ENCODE results near the gene RTL1. TPM values are rescaled to one million over a fixed set of nuclear protein-coding genes. Genes with fewer than 3 reads are reported as not detected.

Gene RTL1
- total RNA-seq, 2 donors from 2014 or later, result not detected

- Histone ChIP-seq H3K27ac (no peak overlapping the region), H3K27me3 (replicated peaks; ENCODE audit: insufficient read depth) (no peaks in the 10 kb centered on the region), H3K9me3 (no peaks in the 10 kb centered on the region), H3K36me3 (no peaks in the 10 kb centered on the region), H3K4me1 (ENCODE audit: control insufficient read depth in 1 of 2, low read depth in 2 of 2) (no peaks in the 10 kb centered on the region), H3K4me3 (no peak overlapping the region)
- no peak for DNase-seq (ENCODE audit: low spot score)
- ATAC-seq (ENCODE audit: insufficient number of reproducible peaks, low FRiP score, low read depth), result no peak
- TF ChIP-seq, protein P1, sequence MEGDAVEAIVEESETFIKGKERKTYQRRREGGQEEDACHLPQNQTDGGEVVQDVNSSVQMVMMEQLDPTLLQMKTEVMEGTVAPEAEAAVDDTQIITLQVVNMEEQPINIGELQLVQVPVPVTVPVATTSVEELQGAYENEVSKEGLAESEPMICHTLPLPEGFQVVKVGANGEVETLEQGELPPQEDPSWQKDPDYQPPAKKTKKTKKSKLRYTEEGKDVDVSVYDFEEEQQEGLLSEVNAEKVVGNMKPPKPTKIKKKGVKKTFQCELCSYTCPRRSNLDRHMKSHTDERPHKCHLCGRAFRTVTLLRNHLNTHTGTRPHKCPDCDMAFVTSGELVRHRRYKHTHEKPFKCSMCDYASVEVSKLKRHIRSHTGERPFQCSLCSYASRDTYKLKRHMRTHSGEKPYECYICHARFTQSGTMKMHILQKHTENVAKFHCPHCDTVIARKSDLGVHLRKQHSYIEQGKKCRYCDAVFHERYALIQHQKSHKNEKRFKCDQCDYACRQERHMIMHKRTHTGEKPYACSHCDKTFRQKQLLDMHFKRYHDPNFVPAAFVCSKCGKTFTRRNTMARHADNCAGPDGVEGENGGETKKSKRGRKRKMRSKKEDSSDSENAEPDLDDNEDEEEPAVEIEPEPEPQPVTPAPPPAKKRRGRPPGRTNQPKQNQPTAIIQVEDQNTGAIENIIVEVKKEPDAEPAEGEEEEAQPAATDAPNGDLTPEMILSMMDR (IDR thresholded peaks at IDR 0.05), result no peak
These were observed 18.3 kb downstream of the RTL1 start for GRCh38 chr14:100885196-100885595.

GRCh38 chr14:100884456-100884855, 19.1 kb downstream of the RTL1 start:
- TF ChIP-seq, protein P1 (IDR thresholded peaks at IDR 0.05), result no peak
- Histone ChIP-seq H3K27me3 (replicated peaks; ENCODE audit: insufficient read depth) (no peaks in the 10 kb centered on the region), H3K27ac (no peak overlapping the region), H3K9me3 (no peaks in the 10 kb centered on the region), H3K4me3 (no peak overlapping the region), H3K4me1 (ENCODE audit: control insufficient read depth in 1 of 2, low read depth in 2 of 2) (no peaks in the 10 kb centered on the region), H3K36me3 (no peaks in the 10 kb centered on the region)
- DNase-seq (ENCODE audit: low spot score), result no peak
- ATAC-seq (ENCODE audit: insufficient number of reproducible peaks, low FRiP score, low read depth), result no peak

DNA sequence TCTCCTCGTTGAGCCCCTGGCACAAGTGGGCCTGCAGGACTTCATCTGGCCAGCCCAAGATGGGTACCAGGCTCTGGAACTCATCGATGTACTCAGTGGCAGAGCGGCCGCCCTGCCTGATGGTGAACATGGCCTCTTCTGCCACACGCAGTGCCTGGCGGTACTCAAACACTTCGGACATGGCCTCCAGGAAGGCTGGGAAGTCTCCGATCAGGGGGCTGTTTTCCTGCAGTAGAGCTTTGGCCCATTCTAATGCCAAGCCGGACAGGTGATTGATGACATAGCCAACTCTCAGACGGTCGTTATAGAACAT, 19.8 kb downstream of the RTL1 start:
- TF ChIP-seq, protein P1 (IDR thresholded peaks at IDR 0.05), result no peak
- DNase-seq (ENCODE audit: low spot score) (no peak), ATAC-seq (ENCODE audit: insufficient number of reproducible peaks, low FRiP score, low read depth) (no peak)
- H3K9me3 ChIP-seq, result no peaks in the 10 kb centered on the region
- H3K27ac ChIP-seq, result no peak overlapping the region
- no peaks in the 10 kb centered on the region for H3K4me1 ChIP-seq (ENCODE audit: control insufficient read depth in 1 of 2, low read depth in 2 of 2)
- H3K4me3 ChIP-seq, result no peak overlapping the region
- H3K27me3 ChIP-seq (replicated peaks; ENCODE audit: insufficient read depth), result no peaks in the 10 kb centered on the region
- H3K36me3 ChIP-seq, result no peaks in the 10 kb centered on the region

- Histone ChIP-seq H3K36me3 (no peaks in the 10 kb centered on the region), H3K27me3 (replicated peaks; ENCODE audit: insufficient read depth) (no peaks in the 10 kb centered on the region), H3K9me3 (no peaks in the 10 kb centered on the region), H3K4me1 (ENCODE audit: control insufficient read depth in 1 of 2, low read depth in 2 of 2) (no peaks in the 10 kb centered on the region), H3K27ac (no peak overlapping the region), H3K4me3 (no peak overlapping the region)
- TF ChIP-seq, protein P1 (IDR thresholded peaks at IDR 0.05), result no peak
- ATAC-seq (ENCODE audit: insufficient number of reproducible peaks, low FRiP score, low read depth), result no peak
- DNase-seq (ENCODE audit: low spot score), result no peak
These were observed 20.3 kb downstream of the RTL1 start for GRCh38 chr14:100882991-100883788.

- DNase-seq (ENCODE audit: low spot score) (no peak), ATAC-seq (ENCODE audit: insufficient number of reproducible peaks, low FRiP score, low read depth) (no peak)
- H3K27ac ChIP-seq, result no peak overlapping the region
- H3K4me3 ChIP-seq, result no peak overlapping the region
- no peaks in the 10 kb centered on the region for H3K36me3 ChIP-seq
- H3K9me3 ChIP-seq, result no peaks in the 10 kb centered on the region
- no peaks in the 10 kb centered on the region for H3K27me3 ChIP-seq (replicated peaks; ENCODE audit: insufficient read depth)
- TF ChIP-seq, protein P1 (IDR thresholded peaks at IDR 0.05), result no peak
- H3K4me1 ChIP-seq (ENCODE audit: control insufficient read depth in 1 of 2, low read depth in 2 of 2), result no peaks in the 10 kb centered on the region
These were observed 21.2 kb downstream of the RTL1 start for GRCh38 chr14:100882026-100882967.

Measured in thoracic aorta (tissue), 2 donors.